LoVo (cell line): ENCODE measurements around the gene ABI3BP.

Experiments
- DNase-seq: peaks from one replicate; pipeline ENCODE4 v3.0.0-alpha.2; 2016; ENCODE audit warnings: low spot score

Gene ABI3BP

DNA sequence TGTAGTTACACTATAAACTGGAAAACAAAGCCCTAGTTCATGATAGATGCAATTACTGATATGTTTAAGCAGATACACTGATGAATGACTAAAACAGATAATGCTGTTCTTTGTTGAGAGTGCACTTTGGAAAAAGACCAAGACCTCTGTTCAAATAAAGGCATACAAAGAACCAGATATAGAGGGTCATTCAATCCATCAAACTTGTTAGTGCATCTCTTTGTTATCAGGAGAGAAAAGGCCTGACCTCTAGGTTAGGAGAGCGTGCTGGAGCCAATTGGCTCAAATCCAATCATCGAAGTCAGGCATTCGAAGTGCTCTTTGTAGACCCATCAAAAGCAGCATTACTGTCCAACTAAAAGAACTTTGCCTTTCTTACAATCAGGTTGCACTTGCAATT lies 159.7 kb downstream of the ABI3BP start:
- DNase-seq, result no peak

DNA sequence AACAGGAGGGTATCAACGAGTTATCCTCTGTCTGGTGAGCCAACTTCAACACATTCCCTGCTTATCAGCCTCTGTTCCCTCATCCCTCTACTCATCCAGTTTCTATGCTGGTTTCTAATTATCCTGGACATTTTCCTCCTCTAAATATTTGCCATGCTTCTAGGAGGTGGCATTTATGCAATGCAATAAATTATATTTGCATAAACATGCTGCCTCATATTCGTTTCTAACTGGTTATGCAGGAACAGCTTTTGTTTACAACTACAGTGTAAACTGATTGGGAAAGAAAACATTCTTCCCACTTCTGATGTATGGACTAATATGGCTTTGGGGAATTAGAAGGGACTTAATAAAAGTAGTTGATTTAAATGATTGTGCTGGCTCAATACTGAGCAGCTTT lies 161.6 kb downstream of the ABI3BP start:
- no peak for DNase-seq

DNA sequence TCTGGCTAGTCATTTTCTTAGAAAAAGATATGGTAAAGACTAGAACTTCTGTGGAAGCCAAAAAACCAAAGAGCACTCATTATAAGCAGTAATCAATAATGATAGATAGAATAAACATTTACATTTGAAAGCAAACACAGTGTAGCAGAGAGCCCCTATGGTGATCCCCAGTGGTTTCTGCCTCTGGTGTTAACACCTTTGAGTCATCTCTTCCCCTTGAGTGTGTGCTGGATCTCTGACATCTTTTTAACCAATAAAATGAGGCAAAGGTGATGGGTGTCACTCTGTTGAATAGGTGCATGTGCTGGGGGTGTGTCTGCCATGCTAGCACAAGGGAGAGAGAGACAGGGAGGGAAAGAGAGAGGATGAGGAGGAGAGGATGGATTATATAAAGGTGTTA lies 162.3 kb downstream of the ABI3BP start:
- no peak for DNase-seq

DNA sequence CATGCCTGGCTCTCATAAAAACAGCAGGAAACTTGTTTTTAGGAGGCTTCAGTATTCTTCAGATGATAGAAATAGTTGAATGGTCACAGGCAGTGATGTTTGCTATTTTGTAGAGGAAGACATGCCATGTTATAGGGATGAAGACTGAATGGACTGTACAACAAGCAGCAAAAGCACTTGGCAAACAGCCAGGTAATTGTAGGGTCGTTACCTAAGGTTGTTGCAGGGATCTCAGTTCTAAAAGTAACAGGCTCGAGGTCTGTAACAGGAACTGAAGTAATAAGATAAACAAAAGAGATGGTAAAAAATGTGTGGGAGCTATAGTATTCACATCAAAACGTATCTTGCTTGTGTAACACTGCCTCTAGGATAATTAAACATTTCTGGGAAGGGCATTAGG lies 167.6 kb downstream of the ABI3BP start:
- no peak for DNase-seq

DNA sequence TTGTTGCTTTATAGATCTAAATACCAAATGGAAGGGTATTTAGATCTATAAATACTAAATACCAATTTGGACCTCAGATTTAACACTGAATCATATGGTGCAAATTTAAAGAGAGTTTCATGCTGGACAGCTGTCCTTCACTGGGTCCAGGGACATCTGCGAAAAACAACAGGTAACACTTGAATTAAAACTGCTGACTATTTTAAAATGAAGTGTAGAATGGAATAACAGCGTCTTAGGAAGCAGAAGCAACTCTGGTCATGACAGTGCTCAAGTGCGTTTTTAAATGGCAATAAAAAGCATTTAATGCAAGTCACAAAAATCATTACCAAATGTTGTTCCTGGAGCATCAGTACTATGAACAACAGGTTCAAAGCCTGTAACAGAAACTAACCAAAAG lies 177.6 kb downstream of the ABI3BP start:
- DNase-seq, result no peak

DNA sequence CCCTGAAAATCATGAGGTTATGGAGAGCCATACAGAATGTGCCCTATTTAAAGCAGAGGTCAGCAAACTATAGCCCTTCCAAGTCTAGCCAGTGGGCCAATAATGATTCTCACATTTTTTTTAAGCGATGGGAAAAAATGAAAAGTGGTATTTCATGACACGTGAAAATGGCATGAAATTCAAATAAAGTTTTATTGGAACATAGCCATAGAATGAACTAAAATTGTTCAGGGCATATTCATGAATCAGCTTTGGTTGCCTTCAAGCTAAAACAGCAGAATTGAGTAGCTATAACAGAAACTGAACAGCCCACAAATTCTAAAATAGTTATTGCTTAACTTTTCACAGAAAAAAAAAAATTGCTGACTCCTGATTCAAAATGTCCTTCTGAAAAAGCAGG lies 179.4 kb downstream of the ABI3BP start:
- DNase-seq, result no peak

DNA sequence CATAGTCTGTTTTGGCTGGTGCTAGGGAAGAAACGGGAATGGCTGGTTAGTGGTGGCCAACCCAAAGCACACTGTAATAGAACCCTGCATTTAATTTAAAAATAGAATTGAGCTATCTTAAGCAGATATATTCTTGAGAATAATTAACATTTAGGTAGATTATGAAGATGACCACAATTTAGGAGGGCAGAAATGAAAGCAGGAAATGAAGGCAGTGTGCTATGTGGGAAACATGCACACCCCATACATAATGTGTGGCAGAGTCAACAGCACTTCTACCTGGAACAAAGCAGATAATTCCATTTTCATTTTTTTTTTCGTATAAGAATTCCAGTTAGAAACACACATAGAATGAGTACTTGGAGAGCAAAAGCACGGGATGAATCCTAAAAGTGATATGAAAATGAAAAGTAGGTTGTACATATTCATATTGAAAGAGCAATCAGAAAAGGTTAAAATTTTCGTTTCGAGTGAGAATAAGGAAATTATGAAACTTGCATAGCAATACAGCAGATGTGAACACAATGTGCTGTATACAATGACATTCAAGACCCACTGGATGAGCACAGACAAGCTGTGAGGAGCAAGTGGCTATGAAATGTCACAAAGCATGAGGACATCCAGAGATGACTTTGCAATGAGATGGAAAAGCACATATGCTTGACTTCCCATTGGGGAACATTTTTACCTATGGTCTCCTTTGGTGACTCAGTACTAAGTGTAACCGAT lies 181.3 kb downstream of the ABI3BP start:
- DNase-seq, result no peak

DNA sequence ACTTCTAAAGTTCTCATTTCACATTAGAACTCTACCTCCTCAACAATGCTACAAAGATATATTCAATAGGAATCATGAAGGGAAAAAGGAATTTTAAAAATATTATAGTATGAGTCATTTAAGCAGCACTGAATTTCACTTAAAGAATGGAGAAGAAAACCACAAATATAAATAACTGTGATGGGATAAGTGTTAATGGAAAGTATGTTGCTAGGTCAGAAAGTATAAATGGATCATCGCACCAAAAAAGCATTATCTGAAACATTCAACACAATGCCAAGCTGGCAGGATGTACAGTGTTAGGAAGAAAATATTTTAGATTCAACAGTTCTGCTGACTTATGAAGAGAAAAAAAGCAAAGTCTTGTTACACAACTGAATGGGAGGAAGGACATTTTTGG lies 182.6 kb downstream of the ABI3BP start:
- no peak for DNase-seq

DNA sequence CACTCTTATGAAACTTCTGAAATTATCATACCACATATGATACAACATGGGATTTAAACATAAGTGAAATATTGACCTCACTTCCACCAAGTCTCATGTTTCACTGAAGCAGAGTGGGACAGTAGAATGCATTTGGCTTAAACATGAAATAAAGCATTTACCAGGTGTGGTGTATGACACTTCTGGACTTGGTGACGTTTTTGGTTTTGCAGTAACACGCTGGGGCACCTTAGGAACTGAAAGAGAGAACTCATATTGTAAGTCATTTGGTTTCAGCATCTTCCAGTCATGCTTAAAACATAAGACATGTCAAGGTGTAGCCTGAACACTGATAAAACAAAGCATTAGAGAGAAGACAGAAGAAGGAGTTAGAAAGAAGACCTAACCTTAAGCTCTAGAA lies 188.6 kb downstream of the ABI3BP start:
- DNase-seq, result no peak

DNA sequence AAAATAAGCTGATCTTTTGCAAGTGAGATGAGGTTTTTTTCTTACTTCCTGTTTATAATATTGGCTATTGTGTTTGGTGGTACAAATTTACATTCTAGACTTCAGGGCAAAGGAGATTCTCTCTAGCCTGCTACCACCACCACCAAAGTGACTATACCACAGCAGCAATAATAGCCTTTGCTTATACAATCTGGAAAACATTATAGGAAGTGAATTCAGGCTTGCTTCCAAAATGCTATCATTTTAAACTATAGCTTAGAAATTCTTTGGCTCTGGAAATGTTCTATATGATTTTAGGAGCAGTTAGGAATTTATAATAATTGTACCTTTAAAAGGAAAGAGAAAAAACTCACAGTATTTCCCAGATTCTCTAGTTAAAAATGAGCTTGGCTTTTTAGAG lies 189.5 kb downstream of the ABI3BP start:
- DNase-seq, result no peak

DNA sequence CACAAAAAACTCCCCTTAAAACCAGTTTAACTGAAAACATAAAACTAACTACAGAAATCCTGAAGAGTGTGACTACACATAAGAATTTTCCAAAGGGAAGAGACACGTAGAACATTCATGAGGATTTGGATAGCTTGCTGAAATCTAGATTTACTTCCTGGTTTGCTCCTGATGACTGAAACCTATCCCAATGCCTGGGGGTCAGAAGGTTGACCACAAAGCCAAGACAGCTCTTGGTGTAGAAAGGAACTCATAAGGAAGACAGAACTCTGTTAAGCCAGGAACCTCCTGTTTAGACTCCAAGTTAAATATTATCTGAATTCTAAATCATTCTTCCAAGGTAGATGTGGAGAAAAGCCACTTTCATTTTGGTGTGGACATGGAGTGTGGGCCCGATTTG lies 191.1 kb downstream of the ABI3BP start:
- DNase-seq, result peak; percentile 9

DNA sequence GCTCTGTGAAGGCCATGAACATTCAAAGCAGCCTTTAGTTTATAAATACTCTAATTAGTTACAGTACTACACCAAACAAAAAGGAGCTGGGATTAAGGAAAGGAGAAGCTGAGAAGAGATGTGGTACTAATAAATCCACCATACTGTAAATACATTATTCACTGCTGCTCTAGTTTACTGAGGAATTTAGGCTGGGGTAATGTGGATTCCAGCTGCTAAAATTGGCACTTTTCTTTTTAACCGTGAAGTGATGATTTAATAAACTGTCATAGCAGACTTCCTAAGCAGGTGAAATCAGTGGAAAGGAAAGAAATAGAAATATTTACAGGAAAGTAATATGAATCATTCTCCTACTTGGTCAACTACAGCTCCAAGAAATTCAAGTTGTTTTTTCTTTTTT lies 195.2 kb downstream of the ABI3BP start:
- DNase-seq, result no peak

DNA sequence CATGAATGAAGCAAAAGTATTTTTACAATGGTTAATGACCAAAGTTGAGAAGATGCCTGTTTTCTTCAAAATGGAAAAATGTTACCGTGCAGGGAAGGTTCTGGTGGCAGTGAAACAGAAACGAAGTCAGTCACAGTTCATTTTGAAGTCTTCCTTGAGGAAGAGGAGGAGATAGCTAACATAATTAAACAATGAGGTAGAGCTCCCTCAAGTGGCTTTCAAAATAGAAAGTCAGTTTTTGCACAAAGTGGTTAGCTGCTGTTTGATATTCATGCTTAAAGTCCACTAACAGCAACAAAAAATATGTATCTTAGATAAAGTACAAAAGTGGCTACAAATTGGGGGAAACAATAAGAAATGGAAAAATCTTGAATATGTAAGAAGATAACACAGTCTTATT lies 196.7 kb downstream of the ABI3BP start:
- DNase-seq, result peak; percentile 41

DNA sequence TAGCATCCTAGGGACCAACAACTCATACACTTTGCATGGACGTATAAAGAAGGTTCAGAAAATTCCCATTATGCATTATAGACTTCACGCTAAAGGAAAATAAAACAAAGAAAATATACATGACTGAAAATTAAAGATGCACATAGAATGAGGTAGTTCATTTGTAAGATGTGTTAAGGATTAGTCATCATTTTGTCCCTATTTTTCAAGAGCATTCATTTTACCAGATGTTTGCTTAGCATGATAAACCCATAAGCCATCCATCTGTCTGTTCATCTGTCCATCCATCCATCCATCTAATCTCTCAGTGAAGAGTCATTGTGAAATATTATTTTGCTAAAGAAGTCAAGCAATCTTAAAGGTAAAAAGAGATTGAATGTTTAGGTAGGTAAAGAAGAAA lies 203.6 kb downstream of the ABI3BP start:
- no peak for DNase-seq

DNA sequence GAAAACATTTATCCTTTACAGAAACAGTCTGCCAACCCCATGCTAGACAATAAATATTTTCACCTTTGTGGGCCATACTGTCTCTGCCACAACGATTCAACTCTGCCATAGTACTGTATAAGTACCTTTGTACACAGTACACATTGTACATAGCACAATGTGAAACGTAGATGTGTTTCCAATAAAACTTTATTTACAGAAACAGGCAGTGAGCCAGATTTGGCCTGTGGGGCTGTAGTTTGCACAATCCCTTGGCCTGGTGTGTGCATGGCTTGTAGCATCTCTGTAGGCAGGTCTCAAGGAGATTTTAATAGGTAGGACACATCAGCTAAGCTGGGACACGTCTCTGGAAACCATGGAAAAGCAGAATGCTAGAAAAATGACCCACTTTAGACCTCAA lies 209.6 kb downstream of the ABI3BP start:
- DNase-seq, result no peak

DNA sequence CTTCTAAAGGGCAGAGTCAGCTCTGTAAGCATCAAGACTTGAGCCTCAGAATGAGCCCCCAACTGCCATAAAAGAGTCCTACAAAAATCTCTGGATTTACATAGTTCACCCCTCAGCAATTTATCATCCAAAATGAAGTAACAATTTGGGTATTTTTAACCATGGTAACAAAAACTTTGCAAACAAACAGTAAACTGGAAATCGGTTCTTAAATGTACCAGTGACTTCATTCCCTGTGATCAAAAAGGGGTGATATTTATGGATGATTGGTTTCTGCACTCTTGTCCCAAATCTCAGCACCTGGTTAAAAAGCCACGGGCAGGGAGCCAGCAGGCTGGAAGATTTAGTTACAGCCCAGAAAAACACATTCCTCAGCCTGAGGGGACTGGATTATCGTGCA lies 210.3 kb downstream of the ABI3BP start:
- no peak for DNase-seq

DNA sequence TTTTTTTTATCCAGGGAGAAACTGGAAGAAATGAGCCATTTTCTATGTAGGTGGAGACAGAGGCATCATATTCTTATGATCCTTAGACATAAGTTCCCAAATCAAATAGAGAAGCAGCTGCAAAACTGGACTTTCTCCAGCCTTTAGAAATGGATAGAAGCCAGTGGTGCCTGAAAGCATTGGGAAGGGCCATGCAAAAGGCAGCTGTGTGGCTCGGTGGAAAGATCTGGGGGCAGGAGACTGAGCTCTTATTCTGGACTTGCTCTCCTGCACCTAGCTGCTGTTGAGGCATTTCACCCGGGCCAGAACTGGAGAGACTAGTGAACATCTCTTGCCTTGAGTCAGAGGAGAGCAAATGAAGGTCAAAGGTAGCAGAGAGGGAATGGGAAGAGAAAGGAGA lies 210.9 kb downstream of the ABI3BP start:
- DNase-seq, result no peak

DNA sequence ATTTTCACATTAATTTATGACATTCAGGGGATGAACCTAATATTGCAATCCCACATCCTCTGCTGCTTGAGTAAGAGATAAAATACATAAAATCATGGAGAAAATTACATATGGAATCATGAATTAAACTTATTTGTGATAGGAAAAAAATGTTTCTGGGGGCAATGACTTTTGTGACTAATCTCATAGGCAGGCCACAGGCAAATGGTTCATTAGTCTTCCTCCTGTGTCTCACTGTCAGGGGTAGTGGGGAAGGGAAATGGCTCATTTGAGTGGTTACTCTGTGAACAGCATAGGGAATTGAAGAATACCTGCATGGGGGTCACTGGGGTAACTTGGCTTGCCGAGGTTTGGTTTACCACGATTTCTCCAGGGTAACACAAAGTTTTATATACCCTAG lies 211.9 kb downstream of the ABI3BP start:
- DNase-seq, result no peak

DNA sequence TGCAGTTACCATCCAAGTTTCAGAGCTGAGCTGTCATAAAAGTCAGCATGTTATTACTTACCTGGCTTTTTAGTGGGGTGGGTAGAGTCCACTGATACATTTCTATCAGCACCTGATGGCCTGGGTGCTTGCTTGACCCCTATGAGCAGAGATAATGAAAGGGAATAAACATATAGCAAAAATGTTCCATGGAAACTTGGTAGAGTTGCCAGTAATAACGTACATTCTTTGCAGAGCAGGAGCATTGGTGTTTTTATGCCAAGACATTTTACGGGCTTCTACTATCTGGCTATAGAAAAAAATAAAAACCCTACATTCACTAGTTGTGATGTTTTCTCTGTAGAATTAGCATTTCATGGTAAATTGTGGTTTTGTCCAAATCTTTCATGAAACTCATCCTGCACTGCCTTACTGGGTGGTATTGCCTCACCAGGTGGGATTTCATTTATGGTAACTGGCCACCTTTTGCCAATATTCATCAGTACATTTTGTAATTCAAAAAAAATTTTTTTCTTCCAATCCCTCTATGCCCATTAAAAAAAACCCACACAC lies 213.1 kb downstream of the ABI3BP start:
- DNase-seq, result no peak

DNA sequence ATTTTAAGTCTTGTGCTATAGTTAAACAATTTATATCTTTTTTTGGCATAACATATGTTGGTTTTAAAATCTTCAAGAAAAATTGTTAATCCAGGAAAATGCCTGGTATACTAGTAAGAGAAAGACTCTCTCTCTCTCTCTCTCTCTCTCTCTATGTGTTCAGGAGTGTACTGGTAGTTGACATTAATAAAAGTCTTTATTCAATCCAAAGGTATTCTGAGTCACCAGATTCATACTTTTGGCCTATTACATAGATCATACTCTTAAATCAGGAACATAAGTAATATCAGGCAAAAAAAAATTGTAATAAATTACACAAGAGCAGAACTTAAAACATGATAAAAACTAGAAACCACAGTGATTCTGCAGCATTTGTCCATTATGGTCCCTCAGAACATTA lies 213.7 kb downstream of the ABI3BP start:
- DNase-seq, result no peak

DNA sequence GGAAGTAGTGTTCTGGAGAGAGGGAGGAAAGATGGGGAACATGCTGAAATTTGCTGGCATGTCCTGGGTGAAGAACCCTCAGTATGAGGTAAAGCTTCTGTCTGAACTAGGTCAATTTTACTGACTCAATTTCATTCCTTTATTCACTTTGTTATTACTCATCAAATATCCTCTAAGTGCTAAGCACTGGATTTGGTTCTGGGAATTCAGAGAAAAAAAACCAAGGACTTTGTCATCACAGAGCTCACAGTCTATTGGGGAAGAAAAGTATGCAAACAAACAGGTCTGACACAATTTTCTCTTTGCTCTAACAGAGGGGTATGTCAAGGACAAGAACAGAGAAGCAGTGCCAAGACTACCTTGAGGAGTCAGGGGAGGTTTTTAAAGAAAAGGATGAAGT lies 215.9 kb downstream of the ABI3BP start:
- no peak for DNase-seq

DNA sequence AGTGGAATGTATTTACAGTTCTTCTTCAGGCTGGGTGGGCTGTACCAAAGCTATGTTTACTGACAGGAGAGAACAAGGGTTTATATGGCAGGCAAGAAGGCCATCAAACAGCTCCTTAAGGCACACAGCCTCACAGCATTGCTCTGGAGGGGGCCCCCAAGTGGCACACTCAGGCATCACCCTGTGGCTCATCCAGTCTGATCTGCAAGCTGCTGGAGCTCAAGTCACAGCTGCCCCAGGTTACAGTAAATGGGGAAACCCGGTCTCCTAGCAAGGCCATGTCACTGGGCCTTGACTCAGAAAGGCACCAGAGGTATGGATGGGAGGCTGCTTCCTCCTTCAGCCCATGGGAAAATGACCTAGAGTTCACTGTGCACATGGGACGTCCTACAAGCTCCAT lies 216.5 kb downstream of the ABI3BP start:
- DNase-seq, result no peak

DNA sequence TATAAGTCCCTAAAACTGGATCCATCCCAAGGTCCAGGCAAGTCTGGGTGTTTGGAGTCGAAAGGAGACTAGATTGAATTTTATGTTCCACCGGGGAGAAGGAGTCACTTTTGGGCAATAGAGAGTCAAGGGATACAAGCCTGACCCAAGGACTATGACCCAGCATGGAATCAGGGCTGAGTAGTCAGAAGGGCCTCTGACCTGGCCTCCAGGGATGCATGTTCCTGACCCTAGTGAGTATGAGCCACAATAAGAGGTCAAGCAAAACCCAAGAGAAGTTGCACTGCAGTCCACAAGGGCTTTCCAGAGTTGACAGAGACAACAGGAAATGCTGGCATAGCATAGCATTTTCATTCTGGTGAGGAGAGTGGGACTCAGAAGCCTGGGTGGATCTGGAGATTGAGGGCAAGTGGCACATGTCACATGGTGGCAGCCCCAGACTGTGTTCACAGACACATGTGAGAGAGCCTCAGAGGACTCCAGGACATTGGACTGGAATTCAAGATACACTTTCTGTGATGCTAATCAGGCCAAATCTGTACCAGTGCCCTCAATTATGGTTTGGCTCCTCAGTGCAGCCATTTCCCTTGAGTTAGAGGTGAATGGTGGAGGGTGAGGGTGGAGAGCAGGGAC lies 217.0 kb downstream of the ABI3BP start:
- no peak for DNase-seq

DNA sequence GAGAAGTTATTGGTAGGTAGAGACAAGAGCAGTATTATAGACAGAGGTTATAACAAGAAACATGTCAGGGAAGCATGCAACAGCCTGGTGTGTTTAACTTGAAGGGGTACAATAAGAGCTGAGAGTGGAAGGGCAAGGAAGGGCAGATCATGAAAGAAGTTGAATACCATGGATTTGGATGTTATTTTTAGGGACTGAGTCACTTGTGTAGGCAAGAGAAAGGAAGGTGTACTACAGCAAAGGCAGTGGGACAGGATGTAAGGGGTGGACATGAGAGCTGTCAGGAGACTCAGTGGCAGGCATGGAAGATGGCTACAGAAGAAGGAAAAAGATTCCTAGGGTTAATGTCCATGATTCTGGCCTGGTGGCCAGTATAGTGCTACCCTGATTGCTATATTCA lies 217.6 kb downstream of the ABI3BP start:
- DNase-seq, result no peak
